SJCRH30 (cell line): Measurements from ENCODE around the gene SEMA4D. TPM values are rescaled to one million over a fixed set of nuclear protein-coding genes. Genes with fewer than 3 reads are reported as not detected.

Experiments used
- DNase-seq, 2 experiments: peaks; one replicate each; pipeline ENCODE4 v3.0.0-alpha.2; 2015 to 2020
- H3K27ac ChIP-seq: fragments of 250-450 bp; sonication (Bioruptor Pico); 2 replicates; pipeline ENCODE4 v1.5.1; 2020; ENCODE audit warnings: mild to moderate bottlenecking, moderate library complexity
- H3K27me3 ChIP-seq: fragments of 250-450 bp; sonication (Bioruptor Pico); 2 replicates; pipeline ENCODE4 v1.5.1; 2020; ENCODE audit warnings: mild to moderate bottlenecking, moderate library complexity
- H3K36me3 ChIP-seq: fragments of 250-450 bp; sonication (Bioruptor Pico); 2 replicates; pipeline ENCODE4 v1.5.1; 2020; ENCODE audit warnings: mild to moderate bottlenecking, moderate library complexity
- H3K4me1 ChIP-seq: fragments of 250-450 bp; sonication (Bioruptor Pico); 2 replicates; pipeline ENCODE4 v1.5.1; 2020; ENCODE audit warnings: mild to moderate bottlenecking, moderate library complexity
- H3K4me3 ChIP-seq: fragments of 250-450 bp; sonication (Bioruptor Pico); 2 replicates; pipeline ENCODE4 v1.5.1; 2020; ENCODE audit warnings: mild to moderate bottlenecking, moderate library complexity
- H3K9me3 ChIP-seq: fragments of 250-450 bp; sonication (Bioruptor Pico); replicated peaks from 2 replicates; pipeline ENCODE4 v1.5.1; 2020; ENCODE audit warnings: mild to moderate bottlenecking, moderate library complexity
- total RNA-seq: library from RNA; depleted of rRNA; stranded (reverse); fragments of >200 nt; shearing (Covaris generic); gene quantifications from 2 replicates; pipeline ENCODE4 v1.2.3, GENCODE V29; 2014

The SEMA4D gene
- total RNA-seq, 1 experiment from 2014 or later: not detected

DNA sequence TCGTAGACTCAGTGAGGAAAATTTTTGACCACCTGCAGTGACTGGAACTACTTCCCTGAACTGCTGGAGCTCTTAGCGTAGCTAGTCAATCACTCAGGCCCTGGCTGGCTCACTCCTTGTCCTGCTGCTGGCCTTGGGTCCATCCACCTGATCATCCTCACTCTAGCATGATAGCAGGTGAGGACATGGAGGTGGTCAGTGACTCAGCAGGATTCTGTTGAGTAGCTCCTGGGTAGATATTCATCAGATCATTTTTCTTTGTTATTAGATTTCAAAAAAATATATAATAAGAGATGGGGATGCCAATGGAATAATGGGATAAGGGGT, 25.0 kb upstream of the SEMA4D start:
- Histone ChIP-seq H3K9me3 (no peaks in the 10 kb centered on the region), H3K27ac (no peak overlapping the region), H3K27me3 (no peaks in the 10 kb centered on the region; the same call in 1 of the 2 replicates), H3K36me3 (no peaks in the 10 kb centered on the region), H3K4me1 (no peaks in the 10 kb centered on the region), H3K4me3 (no peak overlapping the region)
- no peak for DNase-seq

- Histone ChIP-seq H3K9me3 (no peaks in the 10 kb centered on the region), H3K4me3 (no peak overlapping the region), H3K27ac (no peak overlapping the region), H3K27me3 (no peaks in the 10 kb centered on the region; the same call in 1 of the 2 replicates), H3K4me1 (no peaks in the 10 kb centered on the region), H3K36me3 (no peaks in the 10 kb centered on the region)
- no peak for DNase-seq
These were observed 24.5 kb upstream of the SEMA4D start for GRCh38 chr9:89522261-89522958.

GRCh38 chr9:89519366-89519805, 21.5 kb upstream of the SEMA4D start:
- Histone ChIP-seq H3K27me3 (peaks cover 14% of the 10 kb centered on the region; the same call in 1 of the 2 replicates), H3K27ac (no peak overlapping the region), H3K4me1 (no peaks in the 10 kb centered on the region), H3K36me3 (no peaks in the 10 kb centered on the region), H3K4me3 (no peak overlapping the region), H3K9me3 (no peaks in the 10 kb centered on the region)
- peak in 1 of 2 experiments; percentile 13 for DNase-seq

DNA sequence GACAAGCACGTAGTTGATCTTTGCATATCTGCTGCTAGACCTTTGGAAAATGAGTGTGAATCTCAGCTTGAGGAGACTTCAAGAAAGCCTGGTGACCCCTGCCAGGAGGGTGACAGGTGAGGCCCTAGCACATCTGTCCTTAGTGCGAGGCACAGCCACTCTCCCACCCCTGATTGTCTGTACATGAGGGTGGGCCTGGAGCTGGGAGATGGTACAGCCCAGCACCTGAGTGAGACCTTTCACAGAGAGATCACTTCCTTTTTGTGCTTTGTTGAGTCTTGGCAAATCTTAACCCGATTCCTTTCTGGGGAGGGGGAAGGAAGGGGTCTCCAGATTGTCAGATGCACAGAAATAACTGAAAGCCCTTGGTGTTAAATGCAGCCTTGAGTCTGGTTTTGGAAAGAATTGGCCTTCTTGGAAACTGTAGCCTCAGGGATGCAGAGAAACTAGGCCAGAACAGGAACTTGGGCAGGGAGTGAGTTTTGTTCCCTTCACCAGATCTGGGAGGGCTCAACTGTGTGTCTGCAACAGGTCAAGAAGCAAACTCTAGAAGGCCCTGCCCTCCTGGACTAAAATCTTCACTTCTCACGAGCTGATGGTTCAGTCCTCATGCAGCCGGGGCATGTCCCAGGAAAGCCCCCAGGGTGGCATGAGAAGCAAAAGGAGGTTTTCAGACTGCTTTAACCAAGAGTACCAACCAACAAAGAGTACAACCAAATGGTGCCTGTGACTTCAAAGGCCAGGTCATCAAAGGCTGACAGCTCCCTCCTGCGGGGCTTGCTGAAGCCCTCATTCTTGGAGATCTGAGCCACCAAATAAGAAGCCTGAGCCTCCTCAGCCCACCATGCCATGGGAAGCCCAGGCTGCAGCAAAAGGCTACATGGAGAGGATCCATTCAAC, 20.8 kb upstream of the SEMA4D start:
- Histone ChIP-seq H3K4me3 (no peak overlapping the region), H3K27me3 (peaks cover 16% of the 10 kb centered on the region; the same call in 1 of the 2 replicates), H3K4me1 (no peaks in the 10 kb centered on the region), H3K27ac (no peak overlapping the region), H3K9me3 (no peaks in the 10 kb centered on the region), H3K36me3 (no peaks in the 10 kb centered on the region)
- no peak for DNase-seq

- no peak for DNase-seq
- Histone ChIP-seq H3K4me3 (no peak overlapping the region), H3K36me3 (no peaks in the 10 kb centered on the region), H3K9me3 (no peaks in the 10 kb centered on the region), H3K27me3 (peaks cover 28% of the 10 kb centered on the region), H3K27ac (no peak overlapping the region), H3K4me1 (no peaks in the 10 kb centered on the region)
These were observed 17.5 kb upstream of the SEMA4D start for GRCh38 chr9:89515416-89515815.

DNA sequence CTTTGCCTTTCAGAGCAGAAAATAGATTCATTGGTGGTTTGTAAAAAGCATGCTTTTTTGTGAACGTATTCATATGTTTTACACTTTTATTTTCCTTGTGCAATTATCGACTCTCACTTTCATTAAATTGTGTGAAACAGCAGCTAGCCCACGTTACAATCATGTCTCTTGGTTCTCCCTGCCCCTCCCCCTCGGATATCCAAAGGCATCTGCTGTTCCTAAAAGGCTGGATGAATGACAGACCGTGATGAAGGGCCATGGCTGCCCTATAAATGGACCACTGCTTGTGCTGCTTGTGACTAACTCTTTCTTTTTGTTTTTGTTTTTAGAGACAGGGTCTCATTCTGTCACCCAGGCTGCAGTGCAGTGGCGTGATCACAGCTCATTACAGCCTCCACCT, 17.0 kb upstream of the SEMA4D start:
- Histone ChIP-seq H3K27me3 (peaks cover 32% of the 10 kb centered on the region), H3K4me3 (no peak overlapping the region), H3K9me3 (no peaks in the 10 kb centered on the region), H3K4me1 (no peaks in the 10 kb centered on the region), H3K27ac (no peak overlapping the region), H3K36me3 (no peaks in the 10 kb centered on the region)
- no peak for DNase-seq

DNA sequence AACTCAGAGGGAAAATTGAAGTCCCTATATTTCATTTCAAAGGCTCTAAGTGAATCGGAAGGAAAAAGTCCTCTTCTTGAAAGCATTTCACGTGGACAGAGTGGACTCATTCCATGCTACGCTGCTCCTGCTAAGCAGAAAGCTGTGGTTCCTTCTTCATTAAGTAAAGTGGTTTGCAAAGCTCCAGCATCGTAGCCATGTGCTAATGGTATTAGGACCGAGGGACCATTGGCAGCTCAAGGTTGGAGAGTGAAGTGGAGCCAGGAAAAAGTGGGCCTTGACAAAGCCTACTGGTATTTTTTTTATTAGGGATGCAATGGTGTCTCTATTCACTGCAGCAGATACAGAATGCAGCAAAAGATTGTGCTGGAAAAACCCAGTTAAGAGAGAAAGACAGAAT, 16.4 kb upstream of the SEMA4D start:
- Histone ChIP-seq H3K4me1 (no peaks in the 10 kb centered on the region), H3K4me3 (no peak overlapping the region), H3K27me3 (peaks cover 34% of the 10 kb centered on the region), H3K9me3 (no peaks in the 10 kb centered on the region), H3K36me3 (no peaks in the 10 kb centered on the region), H3K27ac (no peak overlapping the region)
- DNase-seq: no peak

- Histone ChIP-seq H3K27me3 (peaks cover 34% of the 10 kb centered on the region), H3K4me3 (no peak overlapping the region), H3K9me3 (no peaks in the 10 kb centered on the region), H3K36me3 (no peaks in the 10 kb centered on the region), H3K4me1 (no peaks in the 10 kb centered on the region), H3K27ac (no peak overlapping the region)
- no peak for DNase-seq
These were observed 15.9 kb upstream of the SEMA4D start for GRCh38 chr9:89513837-89514236.

DNA sequence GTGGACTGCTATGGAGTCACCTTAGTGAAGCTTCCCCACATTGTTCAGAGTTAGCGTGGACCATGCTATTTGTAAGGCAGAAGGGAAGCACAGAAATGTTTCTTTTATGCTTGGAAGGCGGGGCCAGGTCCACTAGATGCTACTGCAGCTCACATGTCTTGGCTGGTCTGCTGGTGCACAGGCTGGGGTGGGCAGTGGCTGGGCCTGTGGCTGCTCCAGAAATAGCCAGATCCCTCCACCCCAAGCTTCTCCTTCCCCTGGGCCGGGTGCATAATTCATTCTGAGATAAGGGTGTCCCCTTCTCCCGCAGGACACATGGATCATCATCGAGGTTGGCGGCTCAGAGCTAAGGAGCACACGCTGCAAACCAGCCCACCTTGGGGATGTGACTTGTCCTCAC, 14.5 kb upstream of the SEMA4D start:
- Histone ChIP-seq H3K27me3 (peaks cover 34% of the 10 kb centered on the region), H3K36me3 (no peaks in the 10 kb centered on the region), H3K4me1 (no peaks in the 10 kb centered on the region), H3K27ac (no peak overlapping the region), H3K4me3 (no peak overlapping the region), H3K9me3 (no peaks in the 10 kb centered on the region)
- DNase-seq: no peak

DNA sequence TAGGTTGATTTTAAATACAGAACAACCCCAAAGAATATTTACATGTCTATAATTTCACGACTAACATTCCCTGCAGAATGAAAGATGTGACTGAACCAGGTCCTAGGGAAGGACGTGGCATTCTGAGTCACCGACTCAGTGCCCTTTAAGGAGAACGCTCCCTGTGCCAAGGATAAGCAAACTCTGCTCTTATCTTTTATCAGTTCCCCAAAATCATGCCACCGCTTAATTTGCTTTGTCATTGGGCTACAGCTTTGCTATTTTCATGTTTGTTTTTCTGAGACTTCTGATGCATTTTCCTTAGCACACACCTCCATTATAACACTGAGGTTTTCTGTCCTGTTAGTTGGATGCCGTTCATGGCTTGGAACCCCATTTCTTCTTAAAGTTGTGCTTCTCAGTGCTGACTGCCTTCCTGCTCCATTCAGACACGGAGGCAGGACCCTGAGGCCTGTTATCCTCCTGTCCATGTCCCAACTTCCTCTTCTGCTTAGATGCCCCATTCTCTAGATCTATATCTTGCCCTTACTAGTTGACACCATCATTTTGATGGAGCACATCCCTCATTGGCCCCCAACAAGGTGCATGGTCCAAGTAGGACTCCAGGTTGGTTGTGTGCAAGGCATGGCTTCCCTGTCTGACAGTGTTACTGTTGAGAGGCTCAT, 11.2 kb upstream of the SEMA4D start:
- no peaks in the 10 kb centered on the region for H3K36me3 ChIP-seq
- no peaks in the 10 kb centered on the region for H3K4me1 ChIP-seq
- H3K27ac ChIP-seq: no peak overlapping the region
- no peaks in the 10 kb centered on the region for H3K9me3 ChIP-seq
- no peak overlapping the region for H3K4me3 ChIP-seq
- DNase-seq: no peak
- peaks cover 17% of the 10 kb centered on the region for H3K27me3 ChIP-seq

- Histone ChIP-seq H3K27me3 (peaks cover 16% of the 10 kb centered on the region), H3K4me1 (no peaks in the 10 kb centered on the region), H3K4me3 (no peak overlapping the region), H3K27ac (no peak overlapping the region), H3K9me3 (no peaks in the 10 kb centered on the region), H3K36me3 (no peaks in the 10 kb centered on the region)
- DNase-seq: no peak
These were observed 8.0 kb upstream of the SEMA4D start for GRCh38 chr9:89505911-89506310.

DNA sequence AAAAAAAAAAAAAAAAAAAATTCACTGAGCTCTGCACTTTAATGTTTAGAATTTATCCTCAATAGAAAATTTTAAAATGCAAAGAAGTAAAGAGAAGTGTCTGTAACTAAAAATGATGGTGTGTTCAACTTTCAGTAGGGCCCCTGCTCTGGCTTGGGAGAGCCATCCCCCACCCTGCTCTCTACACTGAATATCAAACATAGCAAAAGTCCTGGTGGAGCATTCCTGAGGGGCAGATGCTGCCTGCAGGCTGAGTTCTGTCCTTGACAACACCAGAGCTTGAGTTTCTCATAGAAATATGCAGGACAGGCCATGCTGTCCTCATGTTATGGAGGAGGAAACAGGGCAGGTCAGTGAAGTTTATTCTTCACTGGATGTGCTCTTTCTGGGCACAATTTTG, 7.1 kb upstream of the SEMA4D start:
- Histone ChIP-seq H3K27ac (no peak overlapping the region), H3K36me3 (no peaks in the 10 kb centered on the region), H3K27me3 (peaks cover 8% of the 10 kb centered on the region; the same call in 1 of the 2 replicates), H3K4me1 (no peaks in the 10 kb centered on the region), H3K9me3 (no peaks in the 10 kb centered on the region), H3K4me3 (no peak overlapping the region)
- no peak for DNase-seq

GRCh38 chr9:89502671-89503070, 4.8 kb upstream of the SEMA4D start:
- Histone ChIP-seq H3K9me3 (no peaks in the 10 kb centered on the region), H3K27me3 (peaks cover 6% of the 10 kb centered on the region; the same call in 1 of the 2 replicates), H3K27ac (no peak overlapping the region), H3K4me1 (no peaks in the 10 kb centered on the region), H3K4me3 (no peak overlapping the region), H3K36me3 (no peaks in the 10 kb centered on the region)
- DNase-seq: no peak

DNA sequence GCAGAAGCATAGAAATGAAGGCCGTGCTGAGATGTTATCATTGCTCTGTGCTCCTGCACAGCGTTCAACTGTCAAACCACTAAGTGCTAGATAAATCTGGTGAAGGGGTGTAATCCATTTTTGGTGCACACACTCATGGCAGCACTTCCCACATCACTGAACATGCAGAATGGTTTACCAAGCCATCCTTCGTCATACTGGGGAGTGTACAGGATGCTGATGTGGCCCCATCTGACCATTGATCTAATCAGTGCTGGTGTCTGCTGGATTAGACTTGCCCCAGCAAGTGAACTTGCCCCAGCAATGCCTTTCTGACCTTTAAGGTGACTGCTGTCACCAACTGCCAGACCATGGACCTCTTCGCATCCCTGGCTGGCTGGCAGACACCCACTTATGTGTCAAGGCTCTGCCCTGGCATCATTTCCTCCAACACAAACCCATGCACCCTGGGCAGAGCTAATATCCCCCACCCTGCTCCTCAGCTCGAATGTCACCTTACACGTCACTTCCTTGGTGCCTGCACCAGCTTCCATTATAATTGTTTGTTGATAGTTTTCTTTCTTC, 4.2 kb upstream of the SEMA4D start:
- Histone ChIP-seq H3K4me1 (no peaks in the 10 kb centered on the region), H3K27me3 (peaks cover 6% of the 10 kb centered on the region; the same call in 1 of the 2 replicates), H3K27ac (no peak overlapping the region), H3K4me3 (no peak overlapping the region), H3K36me3 (no peaks in the 10 kb centered on the region), H3K9me3 (no peaks in the 10 kb centered on the region)
- DNase-seq: no peak
